Measurements from ENCODE around the gene EYA2. TPM values are rescaled to one million over a fixed set of nuclear protein-coding genes. Genes with fewer than 3 reads are reported as not detected.
"Not testable (repeated sequence)": the region's sequence is repeated elsewhere in the genome, so short reads cannot be mapped to it uniquely, and the experiment has no call there.

The EYA2 gene
- total RNA-seq, 2 experiments from 2014 or later, result not detected

DNA sequence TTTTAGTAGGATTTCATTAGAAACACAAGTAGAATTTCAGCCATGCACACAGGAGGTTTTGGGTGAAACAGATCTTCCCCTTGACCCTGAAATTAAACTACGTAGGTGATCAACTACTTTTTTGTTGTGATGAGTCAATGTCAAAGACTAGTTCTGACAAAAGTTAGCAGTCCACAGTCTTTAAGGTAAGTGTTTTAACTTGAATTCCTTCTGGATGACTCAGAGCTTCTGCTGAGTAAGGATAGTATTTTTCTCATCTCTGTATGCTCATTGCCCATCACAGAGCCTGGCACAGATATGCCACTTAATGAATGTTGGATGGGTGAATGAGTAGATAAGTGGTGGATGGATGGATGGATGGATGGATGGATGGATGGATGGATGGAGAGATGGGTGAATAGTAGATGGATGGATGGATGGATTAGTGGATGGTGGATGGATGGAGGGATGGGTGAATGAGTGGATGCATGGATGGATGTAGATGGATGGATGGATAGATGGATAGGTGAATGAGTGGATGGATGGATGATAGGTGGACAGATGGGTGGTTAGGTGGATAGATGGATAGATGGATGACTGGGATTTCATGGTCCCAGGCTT, 296.5 kb downstream of the EYA2 start:
- H3K4me3 Mint-ChIP-seq, result no peak overlapping the region
- no peak overlapping the region for H3K27ac Mint-ChIP-seq
- peaks cover 12% of the 10 kb centered on the region for H3K4me1 Mint-ChIP-seq (ENCODE audit: low read depth)
- intact Hi-C loops (cut with micrococcal nuclease), result loop anchor here (10.0 kb wide), 2 partner anchors 196 to 474 kb away; no protein-coding TSS in a partner anchor
- ChIA-PET CTCF (interaction anchor here (0.8 to 1.7 kb wide), 3 partner anchors 8 to 473 kb away, joined by 3 to 7 read pairs (median 3); no protein-coding TSS in a partner anchor), POLR2A (no interaction called here)
- DNase-seq, result no peak
- H3K36me3 Mint-ChIP-seq, result no peaks in the 10 kb centered on the region
- H3K9me3 Mint-ChIP-seq, result no peaks in the 10 kb centered on the region
- H3K27me3 Mint-ChIP-seq, result peaks cover 11% of the 10 kb centered on the region

DNA sequence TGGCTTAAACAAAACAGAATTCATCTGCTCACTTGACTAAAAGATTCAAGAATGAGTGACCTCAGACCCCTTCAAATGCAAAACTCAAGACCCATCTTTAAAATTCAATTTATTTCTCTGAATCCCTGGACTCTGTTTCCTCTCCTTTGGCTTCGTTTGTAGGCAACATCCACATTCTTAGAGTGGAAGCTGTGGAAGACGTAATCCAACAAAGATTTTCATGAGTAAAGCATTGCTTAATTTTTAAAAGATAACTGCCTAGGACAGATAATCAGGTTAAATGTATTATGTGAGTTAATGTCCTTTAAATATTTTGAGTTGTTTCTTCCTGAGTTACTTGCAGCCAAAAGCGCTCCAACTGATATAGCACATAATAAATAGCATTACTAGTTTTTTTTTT, 297.3 kb downstream of the EYA2 start:
- POLR2A ChIA-PET, result no interaction called here
- DNase-seq, result no peak
- no peaks in the 10 kb centered on the region for H3K9me3 Mint-ChIP-seq
- no peak overlapping the region for H3K27ac Mint-ChIP-seq
- peaks cover 12% of the 10 kb centered on the region for H3K27me3 Mint-ChIP-seq
- CTCF ChIA-PET, result interaction anchor here (0.8 to 1.7 kb wide), 3 partner anchors 81 to 472 kb away, joined by 3 to 7 read pairs (median 4); no protein-coding TSS in a partner anchor
- intact Hi-C loops (cut with micrococcal nuclease), result loop anchor here (10.0 kb wide), 2 partner anchors 197 to 473 kb away; no protein-coding TSS in a partner anchor
- H3K4me3 Mint-ChIP-seq, result no peak overlapping the region
- no peaks in the 10 kb centered on the region for H3K36me3 Mint-ChIP-seq
- peaks cover 16% of the 10 kb centered on the region for H3K4me1 Mint-ChIP-seq (ENCODE audit: low read depth)

GRCh38 chr20:47195573-47195972, 300.9 kb downstream of the EYA2 start:
- Mint-ChIP-seq H3K27me3 (peaks cover 3% of the 10 kb centered on the region), H3K4me3 (no peak overlapping the region), H3K4me1 (ENCODE audit: low read depth) (peaks cover 15% of the 10 kb centered on the region), H3K36me3 (no peaks in the 10 kb centered on the region), H3K9me3 (no peaks in the 10 kb centered on the region), H3K27ac (no peak overlapping the region)
- ChIA-PET POLR2A (no interaction called here), CTCF (interaction anchor here (4.6 to 8.2 kb wide), 2 partner anchors 78 to 187 kb away, joined by 64 to 207 read pairs; no protein-coding TSS in a partner anchor)
- intact Hi-C loops (cut with micrococcal nuclease), result loop anchor here (10.0 kb wide), 2 partner anchors 201 to 469 kb away; no protein-coding TSS in a partner anchor
- DNase-seq, result no peak

- intact Hi-C loops (cut with micrococcal nuclease), result loop anchor here (1.0 to 10.0 kb wide), 3 partner anchors 188 to 468 kb away; no protein-coding TSS in a partner anchor
- peak; percentile 88 for DNase-seq
- Mint-ChIP-seq H3K9me3 (no peaks in the 10 kb centered on the region), H3K4me3 (no peak overlapping the region), H3K4me1 (ENCODE audit: low read depth) (peaks cover 15% of the 10 kb centered on the region), H3K27me3 (peaks cover 3% of the 10 kb centered on the region), H3K27ac (no peak overlapping the region), H3K36me3 (no peaks in the 10 kb centered on the region)
- CTCF ChIA-PET, result interaction anchor here (0.5 to 8.2 kb wide), 24 partner anchors 9 to 530 kb away, joined by 3 to 207 read pairs (median 3); partner anchors contain the start of gene ZMYND8
- POLR2A ChIA-PET, result interaction anchor here (1.0 kb wide), 1 partner anchor 188 kb away, joined by 4 read pairs; no protein-coding TSS in a partner anchor
Observed at GRCh38 chr20:47196091-47197081, 301.7 kb downstream of the EYA2 start.

DNA sequence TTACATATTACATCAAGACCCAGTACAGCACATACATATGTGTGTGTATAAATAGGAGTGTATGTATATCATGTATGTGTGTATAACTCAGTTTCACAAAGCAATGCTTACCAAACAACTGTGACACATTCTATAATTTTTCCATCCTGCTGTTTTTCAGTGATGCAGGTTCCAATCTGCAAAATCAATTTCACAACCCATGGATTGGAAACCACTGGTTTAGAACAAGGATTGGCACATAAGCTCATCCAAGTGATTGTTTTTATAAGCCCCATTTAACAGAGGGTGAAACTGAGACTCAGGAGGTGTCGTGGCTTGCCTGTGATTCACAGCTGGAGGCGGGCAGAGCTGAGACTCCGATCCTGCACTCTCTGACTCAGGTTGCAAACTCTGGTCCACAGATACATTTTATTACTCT, 303.6 kb downstream of the EYA2 start:
- Mint-ChIP-seq H3K9me3 (no peaks in the 10 kb centered on the region), H3K36me3 (no peaks in the 10 kb centered on the region), H3K27ac (no peak overlapping the region), H3K4me1 (ENCODE audit: low read depth) (peaks cover 15% of the 10 kb centered on the region), H3K27me3 (peaks cover 3% of the 10 kb centered on the region), H3K4me3 (no peak overlapping the region)
- ChIA-PET POLR2A (interaction anchor here (1.1 to 1.3 kb wide), 4 partner anchors 76 to 289 kb away, joined by 3 to 5 read pairs (median 5); no protein-coding TSS in a partner anchor), CTCF (interaction anchor here (0.7 to 8.2 kb wide), 19 partner anchors 9 to 466 kb away, joined by 3 to 207 read pairs (median 4); no protein-coding TSS in a partner anchor)
- peak; percentile 79 for DNase-seq
- intact Hi-C loops (cut with micrococcal nuclease), result loop anchor here (1.0 to 10.0 kb wide), 3 partner anchors 75 to 467 kb away; no protein-coding TSS in a partner anchor

- Mint-ChIP-seq H3K4me3 (no peak overlapping the region), H3K27ac (no peak overlapping the region), H3K27me3 (peaks cover 3% of the 10 kb centered on the region), H3K4me1 (ENCODE audit: low read depth) (peaks cover 15% of the 10 kb centered on the region), H3K36me3 (no peaks in the 10 kb centered on the region), H3K9me3 (no peaks in the 10 kb centered on the region)
- DNase-seq, result no peak
- CTCF ChIA-PET, result interaction anchor here (0.7 to 8.2 kb wide), 14 partner anchors 8 to 465 kb away, joined by 3 to 207 read pairs (median 4); no protein-coding TSS in a partner anchor
- intact Hi-C loops (cut with micrococcal nuclease), result loop anchor here (1.0 to 10.0 kb wide), 3 partner anchors 74 to 466 kb away; no protein-coding TSS in a partner anchor
- POLR2A ChIA-PET, result interaction anchor here (1.1 to 1.3 kb wide), 4 partner anchors 75 to 288 kb away, joined by 3 to 5 read pairs (median 5); no protein-coding TSS in a partner anchor
Observed at GRCh38 chr20:47198996-47199552, 304.4 kb downstream of the EYA2 start.

- DNase-seq, result no peak
- POLR2A ChIA-PET, result no interaction called here
- H3K9me3 Mint-ChIP-seq, result no peaks in the 10 kb centered on the region
- CTCF ChIA-PET, result interaction anchor here (0.8 to 1.8 kb wide), 4 partner anchors 20 to 183 kb away, joined by 3 to 12 read pairs (median 4); no protein-coding TSS in a partner anchor
- no peak overlapping the region for H3K27ac Mint-ChIP-seq
- intact Hi-C loops (cut with micrococcal nuclease), result no loop called here
- no peaks in the 10 kb centered on the region for H3K36me3 Mint-ChIP-seq
- H3K27me3 Mint-ChIP-seq, result peaks cover 2% of the 10 kb centered on the region
- peaks cover 14% of the 10 kb centered on the region for H3K4me1 Mint-ChIP-seq (ENCODE audit: low read depth)
- no peak overlapping the region for H3K4me3 Mint-ChIP-seq
Observed at GRCh38 chr20:47201074-47201730, 306.6 kb downstream of the EYA2 start.

DNA sequence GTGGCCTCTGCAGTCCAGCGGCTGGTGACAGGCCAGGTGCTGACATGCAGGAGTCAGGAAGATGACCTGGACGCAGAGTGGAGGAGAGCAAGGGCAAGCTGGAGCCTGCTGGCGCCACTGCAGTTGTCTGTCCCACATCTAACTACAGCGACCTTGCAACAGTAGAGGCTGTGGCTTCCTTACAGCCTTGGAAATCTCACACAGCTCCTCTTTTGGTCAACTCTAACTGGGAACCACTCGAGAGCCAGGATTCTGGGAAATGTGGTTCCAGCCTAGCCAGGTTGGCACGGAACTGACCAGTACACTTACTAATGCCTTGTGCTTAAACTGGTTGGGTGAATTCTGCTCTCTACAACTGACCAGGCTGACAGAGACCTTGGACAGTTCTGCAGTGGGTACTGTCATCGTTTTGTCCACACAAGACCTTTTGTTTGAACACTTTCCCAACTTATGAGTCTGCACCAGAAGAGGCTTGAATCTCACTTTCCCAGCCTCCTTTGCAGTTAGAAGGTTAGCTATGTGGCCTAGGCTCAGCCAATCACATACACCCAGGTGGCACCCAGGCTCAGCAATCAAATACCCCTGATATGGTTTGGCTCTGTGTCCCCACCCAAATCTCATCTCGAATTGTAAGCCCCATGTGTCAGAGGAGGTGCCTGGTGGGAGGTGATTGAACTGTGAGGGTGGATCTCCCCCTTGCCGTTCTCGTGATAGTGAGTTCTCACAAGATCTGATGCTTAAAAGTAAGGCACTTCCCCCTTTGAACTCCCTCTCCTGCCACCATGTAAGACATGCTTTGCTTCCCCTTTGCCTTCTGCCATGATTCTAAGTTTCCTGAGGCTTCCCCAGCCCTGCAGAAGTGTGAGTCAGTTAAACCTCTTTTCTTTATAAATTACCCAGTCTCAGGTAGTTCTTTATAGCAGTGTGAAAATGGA, 308.4 kb downstream of the EYA2 start:
- H3K9me3 Mint-ChIP-seq, result no peaks in the 10 kb centered on the region
- intact Hi-C loops (cut with micrococcal nuclease), result no loop called here
- no peak overlapping the region for H3K27ac Mint-ChIP-seq
- no peak overlapping the region for H3K4me3 Mint-ChIP-seq
- no peak for DNase-seq
- ChIA-PET CTCF (interaction anchor here (1.5 to 1.8 kb wide), 3 partner anchors 70 to 181 kb away, joined by 5 to 12 read pairs (median 6); no protein-coding TSS in a partner anchor), POLR2A (interaction anchor here (0.6 kb wide), 1 partner anchor 407 kb away, joined by 3 read pairs; no protein-coding TSS in a partner anchor)
- peaks cover 2% of the 10 kb centered on the region for H3K27me3 Mint-ChIP-seq
- peaks cover 8% of the 10 kb centered on the region for H3K4me1 Mint-ChIP-seq (ENCODE audit: low read depth)
- H3K36me3 Mint-ChIP-seq, result no peaks in the 10 kb centered on the region

DNA sequence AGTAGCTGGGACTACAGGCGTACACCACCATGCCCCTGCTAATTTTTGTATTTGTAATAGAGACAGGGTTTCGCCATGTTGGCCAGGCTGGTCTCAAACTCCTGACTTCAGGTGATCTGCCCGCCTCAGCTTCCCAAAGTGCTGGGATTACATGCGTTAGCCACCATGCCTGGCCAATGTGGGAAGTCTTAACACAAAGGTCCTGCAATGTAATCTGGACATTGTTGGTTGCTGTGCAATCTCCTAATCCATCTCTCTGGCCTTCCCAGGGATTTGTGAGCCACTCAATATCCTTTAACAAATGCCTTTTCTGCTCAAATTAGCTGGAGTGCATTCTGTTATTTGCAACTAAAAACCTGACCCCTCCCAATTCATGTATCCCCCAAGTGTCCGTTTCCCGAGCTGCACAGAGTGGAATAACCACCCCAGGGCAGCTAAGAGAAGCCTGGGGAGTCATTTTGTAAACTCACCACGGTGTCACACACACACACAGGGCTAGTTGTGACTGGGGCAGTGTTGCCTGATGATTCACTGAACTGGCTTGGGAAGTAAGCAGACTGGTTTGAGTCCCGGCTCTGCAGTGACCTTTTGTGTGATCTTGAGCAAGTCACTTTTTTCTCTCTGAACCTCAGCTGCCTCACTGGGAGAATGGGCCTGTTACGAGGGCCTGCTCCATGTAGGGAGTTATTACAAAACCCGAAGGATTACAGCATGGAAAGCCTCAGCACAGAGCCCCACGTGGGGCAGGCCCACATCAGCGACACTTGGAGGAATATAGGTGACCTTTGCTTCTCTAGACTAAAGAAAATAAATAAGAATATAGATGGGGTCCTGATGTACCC, 309.6 kb downstream of the EYA2 start:
- H3K36me3 Mint-ChIP-seq, result no peaks in the 10 kb centered on the region
- H3K4me3 Mint-ChIP-seq, result no peak overlapping the region
- no peaks in the 10 kb centered on the region for H3K9me3 Mint-ChIP-seq
- H3K27ac Mint-ChIP-seq, result no peak overlapping the region
- no peak for DNase-seq
- CTCF ChIA-PET, result interaction anchor here (1.5 to 1.7 kb wide), 2 partner anchors 8 to 180 kb away, joined by 5 read pairs; no protein-coding TSS in a partner anchor
- H3K4me1 Mint-ChIP-seq (ENCODE audit: low read depth), result no peaks in the 10 kb centered on the region
- H3K27me3 Mint-ChIP-seq, result peaks cover 2% of the 10 kb centered on the region
- POLR2A ChIA-PET, result no interaction called here
- intact Hi-C loops (cut with micrococcal nuclease), result no loop called here

DNA sequence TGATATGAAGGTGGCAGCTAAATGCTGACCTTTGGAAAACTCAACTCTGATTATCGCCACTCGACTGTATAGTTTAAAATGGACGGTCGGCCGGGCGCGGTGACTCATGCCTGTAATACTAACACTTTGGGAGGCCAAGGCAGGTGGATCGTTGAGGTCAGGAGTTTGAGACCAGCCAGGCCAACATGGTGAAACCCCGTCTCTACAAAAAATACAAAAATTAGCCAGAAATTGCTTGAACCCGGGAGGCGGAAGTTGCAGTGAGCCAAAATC, 310.1 kb downstream of the EYA2 start:
- DNase-seq; H3K4me1 Mint-ChIP-seq (ENCODE audit: low read depth); H3K27me3 Mint-ChIP-seq; H3K36me3 Mint-ChIP-seq; H3K27ac Mint-ChIP-seq; H3K9me3 Mint-ChIP-seq; POLR2A ChIA-PET; intact Hi-C loops (cut with micrococcal nuclease); H3K4me3 Mint-ChIP-seq: not testable (repeated sequence)
- CTCF ChIA-PET, result interaction anchor here (1.3 to 3.2 kb wide), 3 partner anchors 8 to 416 kb away, joined by 5 to 26 read pairs (median 8); no protein-coding TSS in a partner anchor
